Common myeloid progenitor, CD34-positive (primary cell): ENCODE data around the gene DISP2.

Experiments used
- CTCF ChIA-PET: fragments of 350-600 bp; sonication (Branson Sonifier 250); formaldehyde crosslinking; loops from one replicate; lab custom pipeline; 2021; ENCODE audit warnings: antibody characterized with exemption; lab: Charles Lee
- POLR2A ChIA-PET: fragments of 350-600 bp; sonication (Branson Sonifier 250); formaldehyde crosslinking; loops from one replicate; lab custom pipeline; 2021; ENCODE audit warnings: antibody characterized with exemption; lab: Charles Lee
- DNase-seq, 3 donors: peaks; one replicate each; pipeline versions ENCODE4 v3.0.0 to v3.0.0-alpha.2; 2013
- H3K27ac ChIP-seq, 2 experiments: 1 replicate in 1 of 2; 2 replicates in 1 of 2; pipeline ENCODE4 v1.7.0; 2013; ENCODE audit warnings: inconsistent platforms in 2 of 2, low read length in 2 of 2, mild to moderate bottlenecking in 2 of 2, low read depth in 1 of 2, moderate library complexity in 1 of 2; ENCODE audit not compliant: severe bottlenecking in 2 of 2, insufficient read depth in 1 of 2, poor library complexity in 1 of 2
- H3K27me3 ChIP-seq, 5 experiments: replicated peaks in 2 of 5; 1 replicate in 3 of 5; 2 replicates in 2 of 5; pipeline versions ENCODE4 v1.6.1 to v1.7.0; 2013; ENCODE audit warnings: low read length in 4 of 5, mild to moderate bottlenecking in 2 of 5, moderate library complexity in 2 of 5, inconsistent platforms in 1 of 5; ENCODE audit not compliant: insufficient read depth in 5 of 5, control insufficient read depth in 4 of 5
- H3K36me3 ChIP-seq, 4 experiments: 1 replicate in 2 of 4; 2 replicates in 2 of 4; pipeline versions ENCODE4 v1.6.1 to v1.7.0; 2013; ENCODE audit warnings: low read length in 3 of 4, control low read depth in 1 of 4, mild to moderate bottlenecking in 1 of 4; ENCODE audit not compliant: control insufficient read depth in 4 of 4, insufficient read depth in 4 of 4
- H3K4me1 ChIP-seq, 4 experiments: 1 replicate in 3 of 4; 2 replicates in 1 of 4; pipeline versions ENCODE4 v1.6.1 to v1.7.1; 2013; ENCODE audit warnings: low read length in 3 of 4, mild to moderate bottlenecking in 3 of 4, control low read depth in 1 of 4, inconsistent platforms in 1 of 4, moderate library complexity in 1 of 4; ENCODE audit not compliant: control insufficient read depth in 4 of 4, insufficient read depth in 4 of 4; ENCODE audit errors: control extremely low read depth in 1 of 4
- H3K4me3 ChIP-seq, 7 experiments: 1 replicate in 4 of 7; 2 replicates in 3 of 7; pipeline versions ENCODE4 v1.5.1 to v1.7.0; 2013; ENCODE audit warnings: mild to moderate bottlenecking in 7 of 7, low read length in 6 of 7, moderate library complexity in 6 of 7, inconsistent platforms in 2 of 7, low read depth in 2 of 7, control low read depth in 1 of 7; ENCODE audit not compliant: insufficient read depth in 4 of 7, control insufficient read depth in 1 of 7; ENCODE audit errors: extremely low read depth in 1 of 7
- H3K9me3 ChIP-seq, 5 experiments: 1 replicate in 4 of 5; 2 replicates in 1 of 5; pipeline versions ENCODE4 v1.6.1 to v1.7.1; 2013; ENCODE audit warnings: low read length in 4 of 5, mild to moderate bottlenecking in 2 of 5, inconsistent platforms in 1 of 5, low read depth in 1 of 5, moderate library complexity in 1 of 5; ENCODE audit not compliant: control insufficient read depth in 4 of 5, insufficient read depth in 2 of 5; ENCODE audit errors: control extremely low read depth in 1 of 5
- WGBS: methylation state at CpG from one replicate; pipeline ENCODE4 v1.1.5; 2013; ENCODE audit not compliant: insufficient coverage; 5-methylcytosine and 5-hydroxymethylcytosine counted together

Gene DISP2

DNA sequence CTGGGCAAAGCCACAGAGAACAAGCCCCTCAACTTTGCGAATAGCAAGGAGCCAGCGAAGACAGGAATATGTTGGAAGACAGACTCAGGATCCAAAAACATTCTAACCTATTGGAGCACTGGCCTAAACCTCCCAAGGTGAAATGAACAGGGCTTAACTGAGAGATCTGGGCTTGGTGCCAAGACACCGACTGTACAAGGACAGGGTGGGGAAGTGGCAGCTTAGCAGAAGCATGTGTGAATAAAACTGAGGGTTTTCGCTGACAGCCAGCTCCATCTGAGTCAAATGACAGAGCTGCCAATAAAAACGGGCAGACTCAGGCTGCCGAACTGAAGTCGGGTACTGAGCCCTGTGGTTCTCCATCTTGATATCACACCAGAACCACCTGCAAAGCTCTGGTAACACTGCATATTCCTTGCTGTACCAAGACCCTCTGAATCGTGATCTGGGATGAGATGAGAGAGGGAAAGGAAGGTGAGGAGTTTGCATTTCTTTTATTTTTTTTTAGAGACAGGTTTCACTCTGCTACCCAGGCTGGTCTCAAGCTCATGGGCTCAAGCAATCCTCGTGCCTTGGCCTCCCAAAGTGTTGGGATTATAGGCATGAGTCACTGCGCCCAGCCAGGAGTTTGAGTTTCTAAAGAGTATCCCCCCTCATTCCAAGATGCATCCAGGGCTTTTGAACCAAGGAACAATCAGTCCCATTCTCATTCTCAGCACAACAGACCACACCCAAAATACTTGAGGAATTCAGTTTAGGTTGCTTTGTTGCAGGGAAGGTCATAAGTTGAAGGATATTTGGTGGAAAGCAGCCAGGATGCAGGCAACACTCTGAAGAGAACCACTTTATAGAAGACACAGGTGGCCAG lies 44.3 kb upstream of the DISP2 start:
- CTCF ChIA-PET = interaction anchor here (0.7 to 24.3 kb wide), 9 partner anchors 6 to 111 kb away, joined by 3 to 1099 read pairs (median 7); partner anchors contain the start of genes ANKRD63, CCDC9B and INAFM2
- DNase-seq = peak; percentile 76 to 94 (median 93)
- Histone ChIP-seq H3K4me3 (peak overlapping the region in 3 of 7 experiments; percentile 12 to 27 (median 19)), H3K9me3 (no peaks in the 10 kb centered on the region), H3K27me3 (no peaks in the 10 kb centered on the region), H3K4me1 (peaks cover 11 to 41% (median 41%) of the 10 kb centered on the region in 4 experiments), H3K36me3 (no peaks in the 10 kb centered on the region), H3K27ac (no peak overlapping the region)
- POLR2A ChIA-PET = interaction anchor here (1.0 kb wide), 1 partner anchor 9 kb away, joined by 3 read pairs; no protein-coding TSS in a partner anchor
- 29% methylated on average over 7 of the region's 10 CpGs for WGBS

DNA sequence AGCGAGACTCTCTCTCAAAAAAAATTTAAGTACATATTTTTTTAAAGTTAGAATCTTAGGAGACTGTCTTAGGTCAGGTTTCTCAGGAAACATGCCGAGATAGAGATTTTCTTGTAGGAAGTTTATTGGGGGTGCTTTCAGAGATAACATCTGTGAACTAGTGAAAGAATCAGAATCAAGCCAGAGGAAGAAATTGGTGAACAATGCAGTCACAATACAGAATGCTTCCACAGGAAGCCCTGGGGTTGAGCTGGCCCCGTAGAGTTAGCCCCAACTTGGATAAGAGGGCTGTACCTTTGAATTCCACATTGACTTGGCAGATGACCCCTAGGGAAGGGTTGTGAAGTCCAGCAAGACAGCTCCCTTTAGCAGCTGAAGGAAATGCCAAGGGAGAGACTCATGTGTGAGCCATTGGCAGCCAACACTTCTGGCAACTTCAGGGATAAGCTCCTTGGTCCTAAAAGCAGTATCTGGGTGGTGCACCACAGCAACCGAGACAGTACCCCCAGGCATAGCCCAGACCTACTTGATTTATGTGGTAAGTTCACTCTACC lies 43.2 kb upstream of the DISP2 start:
- Histone ChIP-seq H3K4me1 (peaks cover 11 to 31% (median 31%) of the 10 kb centered on the region in 4 experiments), H3K36me3 (no peaks in the 10 kb centered on the region), H3K27ac (no peak overlapping the region), H3K9me3 (no peaks in the 10 kb centered on the region), H3K27me3 (no peaks in the 10 kb centered on the region), H3K4me3 (no peak overlapping the region)
- POLR2A ChIA-PET = interaction anchor here (0.6 to 1.0 kb wide), 3 partner anchors 8 to 23 kb away, joined by 3 read pairs; no protein-coding TSS in a partner anchor
- WGBS = 20% methylated on average over 1 of the region's 4 CpGs
- DNase-seq = no peak
- CTCF ChIA-PET = interaction anchor here (0.6 to 24.3 kb wide), 10 partner anchors 4 to 110 kb away, joined by 3 to 1099 read pairs (median 84); partner anchors contain the start of genes ANKRD63, CCDC9B, INAFM2 and PLCB2

DNA sequence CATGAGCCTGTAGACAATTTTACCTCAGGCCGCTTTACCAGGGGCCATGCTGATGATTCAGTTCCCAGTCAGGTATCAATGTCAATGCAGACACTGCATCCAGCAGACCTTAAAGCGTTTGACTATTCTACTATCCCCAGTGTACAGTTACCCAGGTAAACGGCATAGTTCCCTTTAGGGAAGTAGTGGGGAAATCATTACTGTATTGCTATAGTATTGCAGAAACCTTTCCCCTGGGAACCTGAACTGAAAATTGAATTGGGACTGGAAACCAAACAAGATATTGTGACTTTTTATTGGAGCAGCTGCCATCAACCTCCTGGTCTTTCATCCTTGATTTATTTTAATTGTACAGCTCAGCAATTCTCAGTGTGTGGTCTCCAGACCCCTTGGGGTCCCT lies 41.1 kb upstream of the DISP2 start:
- peaks cover 12 to 35% (median 30%) of the 10 kb centered on the region in 4 experiments for H3K4me1 ChIP-seq
- H3K4me3 ChIP-seq = no peak overlapping the region
- H3K27me3 ChIP-seq = no peaks in the 10 kb centered on the region
- DNase-seq = no peak
- no peak overlapping the region for H3K27ac ChIP-seq
- CTCF ChIA-PET = interaction anchor here (0.5 to 24.3 kb wide), 8 partner anchors 6 to 100 kb away, joined by 3 to 1099 read pairs (median 82); partner anchors contain the start of genes ANKRD63, CCDC9B and PLCB2
- WGBS = 100% methylated on average over 1 of the region's 3 CpGs
- no peaks in the 10 kb centered on the region for H3K36me3 ChIP-seq
- POLR2A ChIA-PET = interaction anchor here (1.2 kb wide), 1 partner anchor 20 kb away, joined by 3 read pairs; no protein-coding TSS in a partner anchor
- H3K9me3 ChIP-seq = no peaks in the 10 kb centered on the region

DNA sequence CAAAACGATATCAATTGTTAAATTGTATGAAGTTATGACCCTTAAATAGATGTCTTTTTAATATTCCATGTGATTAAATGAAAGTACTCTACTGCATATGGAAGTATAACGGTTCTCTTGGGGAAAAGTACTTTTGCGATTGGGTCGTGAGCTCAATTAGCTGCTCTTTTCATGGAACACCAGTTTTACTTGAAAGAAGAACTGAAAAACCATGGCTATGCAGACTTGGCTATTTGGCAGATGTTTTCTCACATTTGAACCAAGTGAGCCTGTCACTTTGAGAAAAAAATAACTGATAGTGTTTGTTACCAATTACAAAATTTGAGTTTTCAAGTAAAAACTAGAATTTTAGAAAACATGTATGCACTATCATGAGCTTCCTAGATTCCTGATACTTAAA lies 40.4 kb upstream of the DISP2 start:
- no peak for DNase-seq
- WGBS = 100% methylated on average over 3 of the region's 4 CpGs
- H3K4me3 ChIP-seq = no peak overlapping the region
- H3K9me3 ChIP-seq = no peaks in the 10 kb centered on the region
- no peaks in the 10 kb centered on the region for H3K27me3 ChIP-seq
- H3K27ac ChIP-seq = no peak overlapping the region
- ChIA-PET CTCF (interaction anchor here (0.5 to 24.3 kb wide), 8 partner anchors 7 to 100 kb away, joined by 3 to 1099 read pairs (median 82); partner anchors contain the start of genes ANKRD63, CCDC9B and PLCB2), POLR2A (interaction anchor here (1.2 kb wide), 1 partner anchor 19 kb away, joined by 3 read pairs; no protein-coding TSS in a partner anchor)
- H3K36me3 ChIP-seq = no peaks in the 10 kb centered on the region
- H3K4me1 ChIP-seq = peaks cover 12 to 42% (median 36%) of the 10 kb centered on the region in 4 experiments

DNA sequence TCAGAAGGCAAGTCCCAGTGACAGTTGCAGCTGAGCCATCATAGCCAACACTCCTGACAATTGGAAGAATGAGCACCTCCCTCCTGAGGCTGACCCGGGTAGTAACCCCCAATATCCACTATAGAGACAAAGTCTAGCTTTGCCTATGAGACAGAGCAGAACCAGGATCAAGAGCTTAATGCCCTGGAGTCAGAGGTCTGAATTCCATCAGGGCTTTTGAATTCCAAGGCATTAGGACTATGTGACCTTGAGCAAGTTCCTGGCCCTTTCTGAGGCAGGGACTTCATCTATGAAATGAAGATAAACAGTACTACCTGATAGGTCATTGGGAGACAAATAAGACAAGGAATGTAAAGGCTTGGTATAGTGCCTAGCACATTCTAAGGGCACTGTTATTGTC lies 37.6 kb upstream of the DISP2 start:
- peaks cover 0 to 3% (median 0%) of the 10 kb centered on the region in 4 experiments for H3K36me3 ChIP-seq
- WGBS = 100% methylated on average over 1 of the region's 1 CpG
- ChIA-PET POLR2A (interaction anchor here (0.7 to 1.3 kb wide), 2 partner anchors 14 to 17 kb away, joined by 4 read pairs; no protein-coding TSS in a partner anchor), CTCF (interaction anchor here (0.7 to 24.3 kb wide), 13 partner anchors 9 to 103 kb away, joined by 3 to 1099 read pairs (median 4); partner anchors contain the start of genes ANKRD63, CCDC9B and PLCB2)
- peaks cover 13 to 34% (median 30%) of the 10 kb centered on the region in 4 experiments for H3K4me1 ChIP-seq
- H3K4me3 ChIP-seq = no peak overlapping the region
- H3K27ac ChIP-seq = no peak overlapping the region
- no peaks in the 10 kb centered on the region for H3K27me3 ChIP-seq
- H3K9me3 ChIP-seq = no peaks in the 10 kb centered on the region
- DNase-seq = no peak

DNA sequence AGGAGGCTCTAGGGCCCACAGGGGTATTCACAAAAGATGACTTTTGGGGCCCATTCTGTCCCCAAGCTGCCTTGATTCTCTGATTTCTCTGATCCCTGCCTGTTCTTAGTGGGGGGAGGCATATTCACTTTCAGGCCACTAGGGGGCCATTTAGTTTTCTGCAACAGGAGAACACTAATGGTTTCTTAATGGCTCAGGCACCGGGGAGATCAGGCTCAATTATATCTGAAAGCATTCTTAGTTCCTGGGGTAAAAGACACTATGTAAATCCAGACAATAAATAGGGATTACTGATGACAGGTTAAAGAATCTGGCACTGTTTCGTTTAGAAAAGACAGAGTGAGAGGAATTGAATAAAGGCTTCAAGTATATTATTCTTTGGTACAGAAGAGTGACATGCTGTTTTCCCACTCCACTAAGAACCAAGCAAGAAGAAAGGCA lies 37.1 kb upstream of the DISP2 start:
- Histone ChIP-seq H3K4me1 (peaks cover 18 to 39% (median 35%) of the 10 kb centered on the region in 4 experiments), H3K27me3 (no peaks in the 10 kb centered on the region), H3K9me3 (no peaks in the 10 kb centered on the region), H3K27ac (no peak overlapping the region), H3K4me3 (no peak overlapping the region), H3K36me3 (peaks cover 0 to 8% (median 0%) of the 10 kb centered on the region in 4 experiments)
- WGBS = 0% methylated on average over 1 of the region's 2 CpGs
- POLR2A ChIA-PET = interaction anchor here (0.7 to 1.3 kb wide), 2 partner anchors 13 to 16 kb away, joined by 4 read pairs; no protein-coding TSS in a partner anchor
- DNase-seq = peak; percentile 70 to 82 (median 78)
- CTCF ChIA-PET = interaction anchor here (0.8 to 24.3 kb wide), 11 partner anchors 10 to 104 kb away, joined by 3 to 1099 read pairs (median 6); partner anchors contain the start of genes ANKRD63, CCDC9B and PLCB2
